Gastroesophageal sphincter (tissue), 3 donors: ENCODE data around the gene TOB2.

ENCODE experiments used
- EP300 ChIP-seq: sonication (generic); formaldehyde crosslinking; IDR thresholded peaks from one replicate; pipeline ENCODE4 v1.6.1; 2017; ENCODE audit warnings: antibody characterized with exemption, mild to moderate bottlenecking
- POLR2AphosphoS5 ChIP-seq: sonication (generic); formaldehyde crosslinking; IDR thresholded peaks from one replicate; pipeline ENCODE4 v1.6.1; 2017; ENCODE audit warnings: antibody characterized with exemption
- TF ChIP-seq, protein P1 (sequence below), 4 experiments: fragments of 200-600 bp in 2 of 4; fragments of 450-650 bp in 2 of 4; sonication (generic) in 1 of 4; IDR thresholded peaks; one replicate each; pipeline ENCODE4 v1.5.1; 2017 to 2019; ENCODE audit warnings: antibody characterized with exemption in 4 of 4, mild to moderate bottlenecking in 2 of 4, moderate library complexity in 2 of 4

DNA sequence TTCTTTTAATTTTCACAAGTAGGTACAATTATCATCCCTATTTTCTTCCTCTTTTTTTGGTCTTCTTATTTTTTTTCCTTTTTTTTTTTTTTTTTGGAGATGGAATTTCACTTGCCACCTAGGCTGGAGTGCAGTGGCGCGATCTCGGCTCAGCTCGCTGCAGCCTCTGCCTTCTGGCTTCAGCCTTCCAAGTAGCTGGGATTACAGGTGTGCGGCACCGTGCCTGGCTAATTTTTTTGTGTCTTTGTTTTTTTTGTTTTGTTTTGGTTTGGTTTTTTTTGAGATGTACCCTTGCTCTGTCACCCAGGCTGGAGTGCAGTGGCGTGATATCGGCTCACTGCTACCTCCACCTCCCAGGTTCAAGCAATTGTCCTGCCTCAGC, 16.7 kb downstream of the TOB2 start:
- TF ChIP-seq, protein P1, sequence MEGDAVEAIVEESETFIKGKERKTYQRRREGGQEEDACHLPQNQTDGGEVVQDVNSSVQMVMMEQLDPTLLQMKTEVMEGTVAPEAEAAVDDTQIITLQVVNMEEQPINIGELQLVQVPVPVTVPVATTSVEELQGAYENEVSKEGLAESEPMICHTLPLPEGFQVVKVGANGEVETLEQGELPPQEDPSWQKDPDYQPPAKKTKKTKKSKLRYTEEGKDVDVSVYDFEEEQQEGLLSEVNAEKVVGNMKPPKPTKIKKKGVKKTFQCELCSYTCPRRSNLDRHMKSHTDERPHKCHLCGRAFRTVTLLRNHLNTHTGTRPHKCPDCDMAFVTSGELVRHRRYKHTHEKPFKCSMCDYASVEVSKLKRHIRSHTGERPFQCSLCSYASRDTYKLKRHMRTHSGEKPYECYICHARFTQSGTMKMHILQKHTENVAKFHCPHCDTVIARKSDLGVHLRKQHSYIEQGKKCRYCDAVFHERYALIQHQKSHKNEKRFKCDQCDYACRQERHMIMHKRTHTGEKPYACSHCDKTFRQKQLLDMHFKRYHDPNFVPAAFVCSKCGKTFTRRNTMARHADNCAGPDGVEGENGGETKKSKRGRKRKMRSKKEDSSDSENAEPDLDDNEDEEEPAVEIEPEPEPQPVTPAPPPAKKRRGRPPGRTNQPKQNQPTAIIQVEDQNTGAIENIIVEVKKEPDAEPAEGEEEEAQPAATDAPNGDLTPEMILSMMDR (IDR thresholded peaks at IDR 0.05) = no peak
- no peak for TF ChIP-seq EP300
- TF ChIP-seq POLR2AphosphoS5 = no peak
